ENCODE measurements around the gene GLI3.

Gene GLI3

DNA sequence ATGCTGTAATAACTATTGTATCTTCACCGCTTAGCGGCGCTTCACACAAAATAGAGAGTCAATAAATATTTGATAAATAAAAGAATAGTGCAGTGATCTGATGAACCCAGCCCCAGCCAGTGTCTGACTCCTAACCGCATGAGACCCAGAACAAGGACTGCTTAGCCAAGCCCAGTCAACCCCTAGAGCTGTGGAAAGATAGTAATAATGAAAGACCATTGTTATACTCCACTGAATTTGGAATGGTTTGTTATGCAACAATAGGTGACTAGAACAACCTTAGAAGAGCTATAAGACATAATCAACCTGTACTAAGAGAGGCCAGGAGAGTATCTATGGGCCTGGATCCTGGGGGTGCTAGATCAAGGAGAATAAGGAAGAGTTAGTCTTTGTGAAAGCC lies 303.6 kb downstream of the GLI3 start:
- no peak for DNase-seq
- intact Hi-C loops (cut with DNase I), result no loop called here

DNA sequence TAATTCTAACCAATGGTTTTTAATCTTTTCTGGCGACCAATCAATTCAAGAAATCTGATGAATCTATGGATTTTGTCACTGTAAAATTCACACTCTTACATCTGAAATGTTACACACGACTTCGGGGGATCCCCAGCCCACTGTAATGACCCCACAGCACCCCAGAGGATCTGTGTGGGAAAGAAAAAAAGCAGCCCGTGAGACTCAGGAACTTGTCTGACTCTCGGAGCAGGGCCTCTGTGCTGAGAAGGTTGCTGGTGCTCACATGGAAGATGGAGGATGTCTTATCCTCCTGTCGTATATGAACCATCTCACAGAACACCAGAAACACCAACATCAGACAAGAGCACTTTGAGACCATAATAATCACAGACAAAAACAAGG lies 305.8 kb downstream of the GLI3 start:
- intact Hi-C loops (cut with DNase I), result no loop called here
- no peak for DNase-seq

DNA sequence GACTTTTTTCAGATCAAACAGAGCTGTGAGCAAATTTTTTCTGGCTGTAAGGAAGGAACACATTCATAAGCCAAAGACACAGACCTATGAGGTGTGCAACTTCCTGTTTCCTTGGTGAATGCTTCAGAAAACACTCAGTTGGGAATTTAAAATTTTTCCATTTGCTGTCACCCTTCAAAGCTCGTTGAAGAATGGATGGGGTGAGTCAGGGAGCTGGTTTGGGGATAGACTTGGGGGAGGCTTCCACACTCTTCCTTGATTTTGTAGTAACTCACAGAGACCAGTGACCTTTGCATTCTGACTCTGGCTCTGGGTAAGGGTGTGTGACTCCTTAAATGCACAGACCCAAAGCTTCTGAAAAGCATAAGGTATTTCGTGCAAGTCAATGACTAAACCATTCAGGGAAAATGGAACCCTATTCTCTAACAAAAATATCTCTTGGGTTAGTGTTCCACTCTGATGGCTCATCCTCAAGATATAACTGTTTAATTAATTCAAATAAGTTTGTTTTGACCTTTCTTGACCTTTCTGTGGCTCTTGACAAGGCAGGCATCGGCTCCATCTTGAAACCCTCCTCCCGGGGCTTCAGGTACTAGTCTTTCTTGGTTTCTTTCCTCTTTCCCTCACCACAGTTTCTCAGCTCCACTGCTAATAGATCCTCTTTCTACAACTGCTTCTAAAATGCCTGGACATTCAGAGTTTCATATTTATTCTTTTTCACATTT lies 306.3 kb downstream of the GLI3 start:
- intact Hi-C loops (cut with DNase I), result no loop called here
- DNase-seq, result no peak

DNA sequence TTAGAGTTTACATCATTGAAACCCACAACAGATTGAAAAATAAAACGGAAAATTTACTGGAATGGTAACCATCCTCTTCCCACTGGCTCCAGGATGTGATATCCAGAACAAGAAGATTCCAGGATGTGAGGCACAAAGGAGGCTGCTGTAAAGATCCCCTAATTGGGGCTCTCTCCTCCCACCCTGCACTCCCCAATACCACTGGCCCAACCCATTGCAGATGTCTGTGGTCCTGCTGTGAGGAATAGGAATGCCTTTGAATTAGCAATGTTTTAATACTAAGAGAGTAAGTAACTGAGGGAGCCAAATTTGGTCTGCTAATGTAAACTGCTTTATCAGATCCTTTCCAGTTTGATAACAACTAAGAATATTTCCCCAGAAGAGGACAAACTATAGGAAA lies 308.2 kb downstream of the GLI3 start:
- intact Hi-C loops (cut with DNase I), result no loop called here
- DNase-seq, result no peak

DNA sequence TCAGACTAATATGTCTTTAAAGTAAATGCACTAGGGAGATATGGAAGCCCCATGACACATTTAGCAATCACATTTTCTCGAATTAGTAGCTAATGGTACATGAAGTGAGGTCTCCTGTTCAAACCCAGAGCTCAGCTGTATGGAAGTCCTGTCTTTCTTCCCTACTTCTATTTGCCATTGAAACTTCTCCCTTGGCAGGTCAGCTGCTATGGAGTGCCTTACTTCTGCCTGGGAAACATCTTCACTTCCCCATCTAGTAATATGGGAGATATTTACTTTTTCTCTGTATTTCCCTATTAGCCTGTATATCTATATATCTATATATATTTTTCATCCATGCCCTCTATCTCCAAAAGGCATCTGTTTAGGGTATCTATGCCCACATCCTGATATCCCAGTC lies 308.8 kb downstream of the GLI3 start:
- intact Hi-C loops (cut with DNase I), result no loop called here

DNA sequence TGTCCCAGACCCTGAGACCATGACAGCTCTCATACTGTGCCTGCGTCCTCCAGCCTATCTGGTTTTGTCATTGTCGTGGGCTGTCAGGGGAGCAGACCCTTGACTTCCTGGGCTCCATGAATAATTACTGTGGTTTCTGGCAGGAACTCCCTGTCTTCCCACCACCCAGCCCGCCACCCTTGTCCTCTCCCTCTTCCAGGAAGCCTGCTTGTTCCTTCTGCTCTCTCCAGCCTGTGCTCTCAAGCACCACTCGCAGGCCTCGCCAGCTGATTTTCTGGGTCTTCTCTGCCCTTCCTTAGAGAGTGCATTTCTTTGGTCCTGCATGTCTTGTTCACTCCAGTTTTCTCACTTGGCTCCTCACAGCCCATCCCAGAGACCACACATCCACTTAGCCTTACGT lies 309.6 kb downstream of the GLI3 start:
- intact Hi-C loops (cut with DNase I), result no loop called here
- DNase-seq, result no peak

More for the DNA sequence above, 308.8 kb downstream of the GLI3 start:
- no peak for DNase-seq

DNA sequence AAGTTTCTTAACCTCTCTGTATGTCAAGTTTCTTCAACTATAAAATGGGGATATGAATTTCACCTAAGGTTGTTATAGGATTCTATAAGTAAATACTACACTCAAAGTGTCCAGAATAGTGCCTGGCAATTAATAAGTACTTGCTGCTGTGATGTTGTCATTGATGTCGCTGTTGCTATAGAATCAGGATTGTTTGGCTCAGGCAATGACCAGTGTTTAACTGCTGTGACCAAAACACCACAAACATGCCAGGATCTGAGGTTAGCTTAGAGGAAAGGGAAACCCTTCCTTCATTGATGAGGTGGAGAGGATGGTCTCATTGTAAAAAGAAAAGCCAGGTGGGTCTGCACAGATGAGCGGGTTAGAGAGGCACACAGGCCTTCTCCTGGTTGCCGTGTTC lies 311.1 kb downstream of the GLI3 start:
- no peak for DNase-seq
- intact Hi-C loops (cut with DNase I), result no loop called here

DNA sequence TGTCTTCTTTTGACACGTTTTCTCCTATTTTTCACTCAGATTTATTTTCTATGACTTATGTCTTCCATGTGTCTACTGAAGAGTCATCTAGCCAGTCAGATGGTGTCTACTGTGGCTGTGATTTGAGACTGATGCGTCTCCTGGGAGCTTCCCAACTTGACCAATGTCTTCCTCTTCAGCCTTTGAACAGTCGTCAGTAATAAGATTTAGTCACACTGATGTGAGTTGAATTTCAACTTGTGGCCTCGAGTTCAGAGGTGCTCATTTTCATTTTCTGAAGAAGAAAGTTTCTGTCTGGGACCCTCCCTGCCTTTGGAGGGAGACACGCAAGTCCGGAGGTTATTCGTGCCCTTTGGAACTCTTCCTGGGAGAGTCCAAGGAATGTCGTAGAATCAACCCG lies 312.2 kb downstream of the GLI3 start:
- intact Hi-C loops (cut with DNase I), result no loop called here

DNA sequence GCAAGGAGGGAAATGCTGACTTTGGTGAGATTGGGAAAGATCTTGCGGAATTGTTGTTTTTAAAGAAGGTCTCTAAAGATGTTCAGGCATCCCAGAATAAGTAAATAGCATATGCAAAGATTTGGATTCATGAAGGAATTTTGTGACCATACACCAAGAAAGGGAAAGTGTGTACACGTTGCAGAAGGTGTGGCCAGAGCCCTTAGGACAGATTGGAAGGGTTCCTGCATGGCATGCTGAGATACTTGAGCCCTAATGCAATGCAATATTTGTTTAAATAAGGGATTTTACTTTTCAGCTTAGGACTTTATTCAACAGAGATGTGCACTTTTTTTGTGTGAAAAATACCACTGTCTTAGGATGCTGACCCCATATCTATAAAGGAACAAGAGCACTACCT lies 314.6 kb downstream of the GLI3 start:
- intact Hi-C loops (cut with DNase I), result no loop called here
- no peak for DNase-seq

More for the DNA sequence above, 312.2 kb downstream of the GLI3 start:
- no peak for DNase-seq

DNA sequence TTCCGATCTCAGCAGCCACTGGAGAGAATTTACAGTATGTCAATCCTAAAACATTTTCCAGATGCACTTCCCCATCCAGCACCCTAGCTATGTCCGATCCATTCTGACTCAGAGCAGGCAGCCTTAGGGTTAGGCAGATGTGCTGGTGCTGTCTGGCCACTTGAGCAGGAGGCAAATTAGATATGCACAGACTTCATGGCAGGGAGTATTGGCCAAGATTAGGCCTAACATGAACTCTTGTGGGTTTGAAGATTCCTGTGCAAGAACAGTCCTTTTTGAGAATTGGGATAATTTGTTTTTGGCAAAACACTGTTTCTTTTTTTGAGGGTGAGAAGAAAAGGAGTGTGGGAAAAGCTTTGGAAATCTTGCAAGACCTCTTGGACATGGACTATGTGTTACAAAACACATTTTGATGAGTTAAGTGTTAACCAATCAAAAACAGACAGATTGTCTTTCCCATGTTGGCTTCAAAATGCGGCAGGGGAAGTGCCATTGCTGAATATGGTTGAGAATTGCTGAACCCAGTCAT lies 315.5 kb downstream of the GLI3 start:
- no peak for DNase-seq
- intact Hi-C loops (cut with DNase I), result no loop called here

DNA sequence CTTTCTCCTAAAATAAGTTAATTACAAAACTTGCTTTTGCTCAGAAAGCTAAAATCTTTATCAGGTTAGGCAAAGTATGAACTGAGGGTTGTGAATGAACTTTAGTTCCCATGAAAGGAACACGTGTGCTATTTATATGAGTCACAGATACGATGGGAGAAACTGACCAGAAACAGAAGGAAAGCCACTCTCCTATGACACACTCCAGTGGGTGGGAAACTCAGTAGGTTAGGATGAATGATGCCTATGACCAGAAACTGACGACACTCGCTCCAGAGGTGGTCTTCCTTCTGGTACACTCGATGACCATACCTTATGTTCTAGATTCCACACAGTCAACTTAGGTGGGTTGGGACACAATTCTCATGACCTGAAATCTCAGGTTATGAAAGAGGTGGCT lies 318.4 kb downstream of the GLI3 start:
- intact Hi-C loops (cut with DNase I), result no loop called here
- no peak for DNase-seq

DNA sequence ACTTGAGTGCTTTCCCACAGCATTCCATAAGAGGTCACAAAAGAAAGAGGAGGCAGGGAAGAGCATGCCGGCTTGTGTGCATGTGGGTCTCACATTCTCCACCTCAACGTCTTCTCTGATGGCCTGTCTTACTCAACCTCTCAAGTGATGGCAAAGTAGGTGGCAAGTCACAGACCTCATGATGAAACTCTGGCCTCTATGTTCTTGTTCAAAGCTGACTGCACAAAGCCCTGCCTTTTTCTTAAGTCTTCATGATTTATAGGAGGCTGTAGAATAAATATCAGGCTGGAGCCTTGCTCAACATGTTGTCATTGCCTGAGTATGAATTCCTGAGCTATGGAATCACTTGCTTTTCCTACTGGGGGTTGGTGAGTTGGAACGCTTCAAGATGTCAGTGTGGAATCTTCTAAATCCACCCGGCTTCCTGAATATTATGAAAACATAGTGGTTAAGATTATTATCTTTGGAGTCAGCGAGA lies 320.5 kb downstream of the GLI3 start:
- intact Hi-C loops (cut with DNase I), result no loop called here
- no peak for DNase-seq

DNA sequence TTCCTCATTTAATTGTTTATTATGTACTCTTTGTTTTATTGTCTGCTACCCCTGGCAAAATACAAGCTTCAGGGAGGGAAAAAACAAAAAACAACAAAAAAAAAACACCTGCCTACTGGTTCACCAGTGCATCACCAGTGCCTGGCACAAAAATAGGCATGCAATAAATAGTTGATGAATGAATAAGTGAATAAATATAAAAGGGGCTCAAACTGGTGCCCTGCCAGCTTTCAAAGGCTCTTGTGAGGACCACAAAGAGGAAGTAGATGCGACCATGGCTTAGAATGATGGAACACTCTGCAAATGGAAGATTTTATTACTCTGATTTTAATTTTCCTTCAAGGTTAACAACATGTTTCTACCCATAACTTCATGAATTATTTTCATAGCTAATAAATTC lies 321.1 kb downstream of the GLI3 start:
- intact Hi-C loops (cut with DNase I), result no loop called here
- no peak for DNase-seq

DNA sequence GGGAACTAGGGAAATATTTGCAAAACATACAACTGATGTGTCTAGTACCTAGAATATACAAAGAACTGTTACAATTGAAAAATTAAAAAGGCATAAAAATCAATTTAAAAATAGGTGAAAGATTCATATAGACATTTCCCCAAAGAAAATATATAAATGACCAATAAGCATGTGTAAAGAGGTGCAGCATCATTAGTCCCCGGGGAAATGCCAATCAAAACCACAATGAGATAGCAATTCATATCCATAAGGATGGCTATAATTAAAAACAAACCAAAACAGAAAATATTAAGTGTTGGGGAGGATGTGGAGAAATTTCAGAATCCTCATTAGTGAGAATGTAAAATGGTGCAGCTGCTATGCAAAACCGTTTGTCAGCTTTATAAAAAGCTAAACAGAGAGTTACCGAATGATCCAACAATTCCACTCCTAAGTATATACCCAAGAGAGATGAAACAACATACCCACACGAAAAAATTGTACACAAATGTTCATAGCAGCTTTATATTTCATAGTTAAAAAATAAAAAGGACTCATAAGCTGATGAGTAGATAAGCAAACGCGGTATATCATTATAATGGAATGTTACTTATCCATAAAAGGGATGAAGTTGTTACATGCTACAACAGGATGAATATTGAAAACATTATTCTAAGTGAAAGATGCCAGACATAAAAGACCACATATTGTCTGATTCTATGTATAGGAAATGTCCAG lies 324.0 kb downstream of the GLI3 start:
- intact Hi-C loops (cut with DNase I), result no loop called here
- DNase-seq, result no peak

DNA sequence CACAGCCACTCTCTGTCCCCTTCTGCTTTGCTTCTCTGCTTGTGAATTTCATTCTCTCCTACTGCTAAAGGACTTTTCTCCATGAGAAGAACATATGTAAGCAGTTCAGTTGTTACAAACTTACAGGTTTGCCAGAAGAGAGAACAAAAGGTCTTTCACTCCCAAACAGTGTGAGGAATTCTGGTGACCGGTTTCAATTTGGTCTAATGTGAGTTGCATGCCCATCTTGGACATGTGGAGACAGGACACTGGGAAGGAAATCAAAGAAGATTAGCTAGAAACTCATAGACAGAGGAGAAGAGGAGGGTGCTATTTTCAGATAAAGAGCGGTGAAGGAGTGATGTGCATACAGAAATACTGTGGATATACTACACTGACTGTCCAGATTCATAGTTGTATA lies 324.6 kb downstream of the GLI3 start:
- no peak for DNase-seq
- intact Hi-C loops (cut with DNase I), result no loop called here

DNA sequence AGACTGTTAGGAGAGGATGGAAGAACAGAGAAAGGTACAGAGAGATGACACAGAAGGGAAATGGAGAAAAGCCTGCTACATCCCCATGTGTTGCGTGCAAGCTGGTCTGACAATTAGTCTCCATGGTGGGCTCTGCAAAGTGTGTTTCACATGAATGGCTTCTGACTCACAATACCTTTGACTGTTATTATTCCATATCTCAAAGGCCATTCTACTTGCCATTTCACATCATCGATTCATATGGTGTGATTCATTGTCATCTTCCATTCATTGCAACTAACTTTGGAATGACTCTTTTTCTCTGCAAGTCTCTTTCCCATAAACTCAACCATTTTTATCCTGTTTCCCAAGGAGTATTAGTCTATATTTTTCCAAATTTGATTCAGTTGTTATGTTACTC lies 325.2 kb downstream of the GLI3 start:
- intact Hi-C loops (cut with DNase I), result no loop called here

More for the DNA sequence above, 325.2 kb downstream of the GLI3 start:
- DNase-seq, result no peak

Measured in head of caudate nucleus (tissue), 42 donors.